ENCODE measurements around the gene DEFB123. TPM values are rescaled to one million over a fixed set of nuclear protein-coding genes. Genes with fewer than 3 reads are reported as not detected.

DEFB123 gene
- total RNA-seq, result not detected in 2 replicates

GRCh38 chr20:31440012-31440659 lies at the start of gene DEFB123:
Gene DEFB123, plus strand, starts transcription at chr20:31440632. Its CDS starts 67 bp downstream, at chr20:31440699.

GRCh38 chr20:31406115-31406514 lies 34.3 kb upstream of the DEFB123 start, which contains the start of gene DEFB121:
Gene DEFB121, minus strand, starts transcription at chr20:31406215. Its CDS starts 63 bp downstream, at chr20:31406152.

GRCh38 chr20:31474758-31475427 lies 34.5 kb downstream of the DEFB123 start, which contains the start of the genes DEFB124 and REM1:
Gene DEFB124, minus strand, starts transcription at chr20:31475127. Its CDS starts 2,114 bp downstream, at chr20:31473013.
Gene REM1, plus strand, starts transcription at chr20:31475288. Its CDS starts 1,158 bp downstream, at chr20:31476446.

Other genes with a start within 250 kb of the DEFB123 start
- gene DEFB115, start 183.0 kb upstream of the DEFB123 start, total RNA-seq, result not detected in 2 replicates
- not detected in 2 replicates for gene DEFB116, start 132.0 kb upstream of the DEFB123 start, total RNA-seq
- gene DEFB118, start 72.0 kb upstream of the DEFB123 start, total RNA-seq, result not detected in 2 replicates
- not detected in 2 replicates for gene DEFB119, start 50.0 kb upstream of the DEFB123 start, total RNA-seq
- gene DEFB121, start 34.4 kb upstream of the DEFB123 start, total RNA-seq, result not detected in 2 replicates
- gene DEFB124, start 34.5 kb downstream of the DEFB123 start, total RNA-seq, result not detected in 2 replicates
- 0.09 TPM in 1 of 2 replicates, not detected in the other for gene REM1, start 34.7 kb downstream of the DEFB123 start, total RNA-seq
- gene HM13, start 73.8 kb downstream of the DEFB123 start, total RNA-seq, result 46.4 and 55.9 TPM in 2 replicates
- gene ID1, start 164.7 kb downstream of the DEFB123 start, total RNA-seq, result 141 and 149 TPM in 2 replicates
- not detected in 2 replicates for gene COX4I2, start 197.3 kb downstream of the DEFB123 start, total RNA-seq

Data from smooth muscle cell of bladder (primary cell).